Measurements from ENCODE around the gene MTCH1.

- TF ChIP-seq POLR2A (IDR thresholded peaks at IDR 0.05) (no peak), CTCF (IDR thresholded peaks at IDR 0.05) (no peak)
Observed at GRCh38 chr6:36926708-36927513, 59.1 kb downstream of the MTCH1 start.
